Body of pancreas (tissue), 4 donors: Measurements from ENCODE around the gene SMG9.

Experiments used
- POLR2A ChIP-seq, 3 donors: fragments of 450-650 bp; IDR thresholded peaks; one replicate each; pipeline ENCODE4 v1.6.1; 2016; ENCODE audit warnings: antibody characterized with exemption in 3 of 3, mild to moderate bottlenecking in 2 of 3
- TF ChIP-seq, protein P1 (sequence below), 7 experiments: fragments of 450-650 bp in 4 of 7; fragments of 200-600 bp in 3 of 7; sonication (generic) in 3 of 7; IDR thresholded peaks; one replicate each; pipeline ENCODE4 v1.5.1; 2016 to 2019; ENCODE audit warnings: antibody characterized with exemption in 7 of 7

DNA sequence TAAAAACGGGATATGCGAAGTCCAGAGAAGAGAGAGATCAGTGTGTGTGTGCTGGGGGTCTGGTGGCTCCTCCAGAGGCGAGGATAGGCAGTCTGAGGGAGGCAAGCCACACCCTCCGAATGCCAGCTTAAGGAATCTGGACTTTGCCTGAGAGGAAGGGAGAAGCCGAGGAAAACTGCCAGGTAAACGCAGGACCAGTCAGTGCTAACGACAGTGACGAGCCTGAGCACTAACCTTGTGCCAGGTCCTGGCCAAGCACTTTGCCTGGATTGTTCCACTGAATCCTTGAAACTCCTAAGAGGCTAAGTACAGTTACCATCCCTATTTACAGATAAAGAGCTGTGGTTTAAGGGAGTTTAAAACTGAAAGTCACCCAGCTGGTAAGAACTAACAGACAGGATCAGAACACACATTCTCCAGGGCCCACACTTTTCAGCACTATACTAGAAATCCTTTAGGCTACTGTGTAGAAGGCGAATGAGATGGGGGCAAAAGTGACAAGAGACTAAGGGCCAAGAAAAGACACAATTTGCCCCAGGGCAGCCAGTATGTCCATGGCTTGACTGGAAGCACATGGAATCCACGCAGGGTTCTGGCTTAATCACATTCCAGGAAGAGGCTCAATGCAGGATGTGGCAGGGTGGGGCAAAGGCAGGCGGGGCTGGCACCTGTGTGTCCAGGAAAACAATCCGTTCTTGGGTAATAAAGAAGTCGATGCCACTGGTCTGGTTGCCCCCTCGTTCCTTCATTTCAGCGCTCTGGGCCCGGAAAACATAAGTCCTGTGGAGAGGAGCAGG is 15.1 kb downstream of the SMG9 start:
- TF ChIP-seq, protein P1, sequence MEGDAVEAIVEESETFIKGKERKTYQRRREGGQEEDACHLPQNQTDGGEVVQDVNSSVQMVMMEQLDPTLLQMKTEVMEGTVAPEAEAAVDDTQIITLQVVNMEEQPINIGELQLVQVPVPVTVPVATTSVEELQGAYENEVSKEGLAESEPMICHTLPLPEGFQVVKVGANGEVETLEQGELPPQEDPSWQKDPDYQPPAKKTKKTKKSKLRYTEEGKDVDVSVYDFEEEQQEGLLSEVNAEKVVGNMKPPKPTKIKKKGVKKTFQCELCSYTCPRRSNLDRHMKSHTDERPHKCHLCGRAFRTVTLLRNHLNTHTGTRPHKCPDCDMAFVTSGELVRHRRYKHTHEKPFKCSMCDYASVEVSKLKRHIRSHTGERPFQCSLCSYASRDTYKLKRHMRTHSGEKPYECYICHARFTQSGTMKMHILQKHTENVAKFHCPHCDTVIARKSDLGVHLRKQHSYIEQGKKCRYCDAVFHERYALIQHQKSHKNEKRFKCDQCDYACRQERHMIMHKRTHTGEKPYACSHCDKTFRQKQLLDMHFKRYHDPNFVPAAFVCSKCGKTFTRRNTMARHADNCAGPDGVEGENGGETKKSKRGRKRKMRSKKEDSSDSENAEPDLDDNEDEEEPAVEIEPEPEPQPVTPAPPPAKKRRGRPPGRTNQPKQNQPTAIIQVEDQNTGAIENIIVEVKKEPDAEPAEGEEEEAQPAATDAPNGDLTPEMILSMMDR (IDR thresholded peaks at IDR 0.05) = no peak
- no peak for TF ChIP-seq POLR2A (IDR thresholded peaks at IDR 0.05)
